SK-N-SH (cell line): ENCODE results near the gene MICU2. TPM values are rescaled to one million over a fixed set of nuclear protein-coding genes. Genes with fewer than 3 reads are reported as not detected.

Source experiments
- CTCF ChIA-PET: fragments of 300-600, 350-600 bp; formaldehyde crosslinking; extraction: SDS; loops from one replicate; lab custom pipeline; 2021; lab: Yijun Ruan, JAX
- POLR2A ChIA-PET: fragments of 350-600 bp; sonication (Branson Sonifier 250); formaldehyde crosslinking; extraction: SDS; loops from one replicate; lab custom pipeline; 2020; ENCODE audit warnings: antibody characterized with exemption, inconsistent platforms; lab: Yijun Ruan, JAX
- DNase-seq: peaks from one replicate; pipeline ENCODE4 v3.0.0; 2012
- H2AFZ ChIP-seq: fragments of 200-600 bp; sonication (generic); 2 replicates; pipeline ENCODE4 v1.8.1; 2016; ENCODE audit warnings: antibody characterized with exemption, mild to moderate bottlenecking, low read depth
- H3F3A ChIP-seq: fragments of 200-600 bp; sonication (generic); replicated peaks from 2 replicates; pipeline ENCODE3; 2016; ENCODE audit warnings: antibody characterized with exemption, mild to moderate bottlenecking; ENCODE audit not compliant: insufficient read depth
- H3K27ac ChIP-seq, 2 experiments: fragments of 200-500 bp in 1 of 2; fragments of 200-600 bp in 1 of 2; sonication (Bioruptor generic) in 1 of 2; sonication (generic), shearing (Covaris generic) in 1 of 2; 2 replicates each; pipeline versions ENCODE4 v1.5.1 to v1.6.1; 2014 to 2016; ENCODE audit warnings: low read depth in 2 of 2, inconsistent platforms in 1 of 2, low read length in 1 of 2, mild to moderate bottlenecking in 1 of 2, mixed read lengths in 1 of 2
- H3K27me3 ChIP-seq: fragments of 200-600 bp; sonication (generic), shearing (Covaris generic); 2 replicates; pipeline ENCODE4 v1.6.1; 2016; ENCODE audit warnings: mixed run types; ENCODE audit not compliant: insufficient read depth
- H3K36me3 ChIP-seq, 2 experiments: fragments of 200-500 bp in 1 of 2; fragments of 200-600 bp in 1 of 2; sonication (Bioruptor generic) in 1 of 2; sonication (generic) in 1 of 2; replicated peaks in 1 of 2; 2 replicates each; pipeline versions ENCODE3 to v1.5.1; 2014 to 2016; ENCODE audit warnings: low read length in 1 of 2, mild to moderate bottlenecking in 1 of 2; ENCODE audit not compliant: insufficient read depth in 2 of 2, control insufficient read depth in 1 of 2
- H3K4me1 ChIP-seq, 2 experiments: fragments of 200-500 bp in 1 of 2; fragments of 200-600 bp in 1 of 2; sonication (Bioruptor generic) in 1 of 2; sonication (generic), shearing (Covaris generic) in 1 of 2; 2 replicates each; pipeline versions ENCODE4 v1.5.1 to v1.6.1; 2014 to 2016; ENCODE audit warnings: low read depth in 1 of 2, low read length in 1 of 2, mixed run types in 1 of 2; ENCODE audit not compliant: insufficient read depth in 2 of 2, control insufficient read depth in 1 of 2
- H3K4me2 ChIP-seq: fragments of 200-600 bp; sonication (generic), shearing (Covaris generic); 2 replicates; pipeline ENCODE4 v1.6.1; 2017; ENCODE audit warnings: mixed run types
- H3K4me3 ChIP-seq, 2 experiments: fragments of 200-500 bp in 1 of 2; fragments of 200-600 bp in 1 of 2; sonication (Bioruptor generic) in 1 of 2; sonication (generic), shearing (Covaris generic) in 1 of 2; 2 replicates each; pipeline versions ENCODE4 v1.5.1 to v1.8.1; 2014 to 2016; ENCODE audit warnings: low read depth in 2 of 2, inconsistent platforms in 1 of 2, low read length in 1 of 2, mild to moderate bottlenecking in 1 of 2, mixed read lengths in 1 of 2, moderate library complexity in 1 of 2
- H3K79me2 ChIP-seq: fragments of 200-600 bp; sonication (generic); 2 replicates; pipeline ENCODE4 v1.8.1; 2017; ENCODE audit warnings: mild to moderate bottlenecking; ENCODE audit not compliant: insufficient read depth
- H3K9ac ChIP-seq: fragments of 200-600 bp; sonication (generic); 2 replicates; pipeline ENCODE4 v1.6.1; 2017; ENCODE audit warnings: mixed run types
- H3K9me2 ChIP-seq: fragments of 200-600 bp; sonication (generic); 2 replicates; pipeline ENCODE4 v1.6.1; 2017; ENCODE audit warnings: mixed run types
- H3K9me3 ChIP-seq: fragments of 200-600 bp; sonication (generic); 2 replicates; pipeline ENCODE4 v1.6.1; 2017; ENCODE audit warnings: mixed run types, mild to moderate bottlenecking, moderate library complexity
- H4K20me1 ChIP-seq: fragments of 200-600 bp; sonication (generic); 2 replicates; pipeline ENCODE4 v1.6.1; 2017; ENCODE audit warnings: mild to moderate bottlenecking, mixed run types; ENCODE audit not compliant: insufficient read depth
- CHD2 ChIP-seq: fragments of 150-350 bp; IDR thresholded peaks from 2 replicates; pipeline ENCODE4 v1.6.1; 2018; ENCODE audit warnings: low read length; ENCODE audit not compliant: partially characterized antibody
- CTCF ChIP-seq: fragments of 200-600 bp; sonication (generic); IDR thresholded peaks from 2 replicates; pipeline ENCODE4 v1.6.1; 2017; ENCODE audit warnings: antibody characterized with exemption, mild to moderate bottlenecking, moderate library complexity
- EP300 ChIP-seq, 2 experiments: IDR thresholded peaks; 2 replicates each; pipeline versions ENCODE4 v1.4.0 to v1.6.1; 2012; ENCODE audit warnings: borderline replicate concordance in 1 of 2, low read depth in 1 of 2, low read length in 1 of 2
- FOSL2 ChIP-seq: IDR thresholded peaks from 2 replicates; pipeline ENCODE4 v1.4.0; 2012; ENCODE audit warnings: low read depth, mild to moderate bottlenecking, moderate library complexity, borderline replicate concordance
- FOXJ3 ChIP-seq: sonication (generic); formaldehyde crosslinking; IDR thresholded peaks from 2 replicates; pipeline ENCODE4 v1.5.1; 2020; ENCODE audit warnings: mild to moderate bottlenecking, missing genetic modification reagents
- FOXM1 ChIP-seq: IDR thresholded peaks from 2 replicates; pipeline ENCODE4 v1.4.0; 2012; ENCODE audit warnings: low read depth, mild to moderate bottlenecking
- MEF2A ChIP-seq: IDR thresholded peaks from 2 replicates; pipeline ENCODE4 v1.4.0; 2012; ENCODE audit warnings: low read depth, borderline replicate concordance
- NRF1 ChIP-seq: IDR thresholded peaks from 2 replicates; pipeline ENCODE4 v1.6.1; 2012; ENCODE audit warnings: low read depth, mild to moderate bottlenecking, low read length
- PBX3 ChIP-seq: IDR thresholded peaks from 2 replicates; pipeline ENCODE4; 2012
- POLR2AphosphoS5 ChIP-seq: IDR thresholded peaks from 2 replicates; pipeline ENCODE4 v1.6.1; 2012; ENCODE audit warnings: low read depth, low read length
- RCOR1 ChIP-seq: fragments of 150-350 bp; IDR thresholded peaks from 2 replicates; pipeline ENCODE4 v1.6.1; 2017; ENCODE audit warnings: antibody characterized with exemption, low read length
- RFX5 ChIP-seq: IDR thresholded peaks from 2 replicates; pipeline ENCODE4 v1.6.1; 2012; ENCODE audit warnings: mild to moderate bottlenecking, improper control_type of control experiment, low read length
- SIN3A ChIP-seq: IDR thresholded peaks from 2 replicates; pipeline ENCODE4 v1.6.1; 2012; ENCODE audit warnings: low read depth, mild to moderate bottlenecking, low read length, moderate library complexity, borderline replicate concordance
- SMC3 ChIP-seq: IDR thresholded peaks from 2 replicates; pipeline ENCODE4 v1.6.1; 2012; ENCODE audit warnings: low read depth, low read length, improper control_type of control experiment
- TCF12 ChIP-seq: IDR thresholded peaks from 2 replicates; pipeline ENCODE4 v1.4.0; 2012
- TEAD4 ChIP-seq: IDR thresholded peaks from 2 replicates; pipeline ENCODE4 v1.4.0; 2012; ENCODE audit warnings: mild to moderate bottlenecking, borderline replicate concordance; ENCODE audit not compliant: insufficient read depth
- YY1 ChIP-seq: IDR thresholded peaks from 2 replicates; pipeline ENCODE4 v1.4.0; 2012; ENCODE audit warnings: low read depth, mild to moderate bottlenecking
- WGBS: methylation state at CpG from one replicate; pipeline ENCODE4 v1.1.6; 2017; ENCODE audit warnings: low lambda C conversion rate; 5-methylcytosine and 5-hydroxymethylcytosine counted together
- polyA plus RNA-seq, 3 experiments: library from polyadenylated mRNA; depleted of rRNA; stranded (reverse); fragments of >200 nt; gene quantifications; 2 replicates each; pipeline ENCODE4 v1.2.3, GENCODE V29; 2012
- TF ChIP-seq, protein P1 (sequence below): IDR thresholded peaks from 2 replicates; pipeline ENCODE4 v1.6.1; 2012; ENCODE audit warnings: mild to moderate bottlenecking, low read depth, low read length, moderate library complexity
- TF ChIP-seq, protein P2 (sequence below): IDR thresholded peaks from 2 replicates; pipeline ENCODE4 v1.4.0; 2012; ENCODE audit warnings: low read depth

The MICU2 gene
- polyA plus RNA-seq, 1 of the 3 experiments (the other 2 are of a cell fraction): 46.4 TPM

DNA sequence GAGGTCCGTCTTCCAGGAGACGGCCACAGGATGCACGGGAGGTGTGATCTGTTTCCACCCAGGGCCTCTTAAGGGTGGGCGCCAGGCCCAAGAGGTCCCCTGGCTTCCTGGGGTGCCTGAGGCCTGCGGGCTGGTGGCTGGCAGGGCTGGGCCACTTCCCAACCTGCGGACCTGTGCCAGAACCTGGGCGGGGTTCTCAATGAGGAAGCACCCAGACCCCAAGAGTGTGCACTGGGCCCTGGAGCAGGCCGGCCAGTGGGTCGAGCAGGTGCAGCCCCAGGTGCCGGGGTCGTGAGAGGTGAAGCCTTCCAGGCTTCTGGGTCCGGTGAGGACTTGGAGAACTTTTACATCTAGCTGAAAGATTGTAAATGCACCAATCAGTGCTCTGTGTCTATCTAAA lies 6.7 kb upstream of the MICU2 start:
- ChIA-PET POLR2A (no interaction called here), CTCF (interaction anchor here (1.4 kb wide), 1 partner anchor 28 kb away, joined by 3 read pairs; no protein-coding TSS in a partner anchor)
- no peaks in the 10 kb centered on the region for H3K79me2 ChIP-seq

GRCh38 chr13:21608961-21609360 lies 5.0 kb upstream of the MICU2 start:
- H3K79me2 ChIP-seq: no peaks in the 10 kb centered on the region

More for the DNA sequence above, 6.7 kb upstream of the MICU2 start:
- Histone ChIP-seq H3K4me3 (no peak overlapping the region), H3K27me3 (no peaks in the 10 kb centered on the region; the same call in 1 of the 2 replicates), H4K20me1 (no peaks in the 10 kb centered on the region), H3K27ac (no peak overlapping the region), H3K9me2 (no peaks in the 10 kb centered on the region), H3F3A (no peaks in the 10 kb centered on the region), H3K4me2 (no peak overlapping the region)
- DNase-seq: no peak
- TF ChIP-seq NRF1 (no peak), FOSL2 (no peak), TEAD4 (no peak), TCF12 (no peak), CHD2 (no peak), RCOR1 (no peak), EP300 (IDR thresholded peaks at IDR 0.05; ENCODE audit: borderline replicate concordance in 1 of 2, low read depth in 1 of 2, low read length in 1 of 2) (no peak), RFX5 (no peak)
- TF ChIP-seq, protein P1, sequence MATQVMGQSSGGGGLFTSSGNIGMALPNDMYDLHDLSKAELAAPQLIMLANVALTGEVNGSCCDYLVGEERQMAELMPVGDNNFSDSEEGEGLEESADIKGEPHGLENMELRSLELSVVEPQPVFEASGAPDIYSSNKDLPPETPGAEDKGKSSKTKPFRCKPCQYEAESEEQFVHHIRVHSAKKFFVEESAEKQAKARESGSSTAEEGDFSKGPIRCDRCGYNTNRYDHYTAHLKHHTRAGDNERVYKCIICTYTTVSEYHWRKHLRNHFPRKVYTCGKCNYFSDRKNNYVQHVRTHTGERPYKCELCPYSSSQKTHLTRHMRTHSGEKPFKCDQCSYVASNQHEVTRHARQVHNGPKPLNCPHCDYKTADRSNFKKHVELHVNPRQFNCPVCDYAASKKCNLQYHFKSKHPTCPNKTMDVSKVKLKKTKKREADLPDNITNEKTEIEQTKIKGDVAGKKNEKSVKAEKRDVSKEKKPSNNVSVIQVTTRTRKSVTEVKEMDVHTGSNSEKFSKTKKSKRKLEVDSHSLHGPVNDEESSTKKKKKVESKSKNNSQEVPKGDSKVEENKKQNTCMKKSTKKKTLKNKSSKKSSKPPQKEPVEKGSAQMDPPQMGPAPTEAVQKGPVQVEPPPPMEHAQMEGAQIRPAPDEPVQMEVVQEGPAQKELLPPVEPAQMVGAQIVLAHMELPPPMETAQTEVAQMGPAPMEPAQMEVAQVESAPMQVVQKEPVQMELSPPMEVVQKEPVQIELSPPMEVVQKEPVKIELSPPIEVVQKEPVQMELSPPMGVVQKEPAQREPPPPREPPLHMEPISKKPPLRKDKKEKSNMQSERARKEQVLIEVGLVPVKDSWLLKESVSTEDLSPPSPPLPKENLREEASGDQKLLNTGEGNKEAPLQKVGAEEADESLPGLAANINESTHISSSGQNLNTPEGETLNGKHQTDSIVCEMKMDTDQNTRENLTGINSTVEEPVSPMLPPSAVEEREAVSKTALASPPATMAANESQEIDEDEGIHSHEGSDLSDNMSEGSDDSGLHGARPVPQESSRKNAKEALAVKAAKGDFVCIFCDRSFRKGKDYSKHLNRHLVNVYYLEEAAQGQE: no peak
- TF ChIP-seq, all 33 proteins: peak for 0
- H3K36me3 ChIP-seq: no peaks in the 10 kb centered on the region
- no peak overlapping the region for H2AFZ ChIP-seq
- H3K9me3 ChIP-seq: no peaks in the 10 kb centered on the region
- WGBS: 57% methylated on average over 3 of the region's 12 CpGs
- H3K9ac ChIP-seq: no peak overlapping the region
- peaks cover 0 to 4% of the 10 kb centered on the region in 2 experiments; a peak in 1 of 4 replicates for H3K4me1 ChIP-seq

More at GRCh38 chr13:21608961-21609360, 5.0 kb upstream of the MICU2 start:
- Histone ChIP-seq H3K9me3 (no peaks in the 10 kb centered on the region), H3K4me1 (peaks cover 0 to 4% of the 10 kb centered on the region in 2 experiments; a peak in 2 of 4 replicates), H3K27me3 (no peaks in the 10 kb centered on the region; the same call in 1 of the 2 replicates), H3K4me3 (no peak overlapping the region), H3K27ac (no peak overlapping the region), H2AFZ (no peak overlapping the region), H3K9ac (no peak overlapping the region), H3F3A (no peaks in the 10 kb centered on the region), H3K36me3 (no peaks in the 10 kb centered on the region), H4K20me1 (no peaks in the 10 kb centered on the region), H3K4me2 (no peak overlapping the region), H3K9me2 (no peaks in the 10 kb centered on the region)
- POLR2A ChIA-PET: no interaction called here
- TF ChIP-seq YY1 (no peak), SIN3A (no peak), FOXJ3 (no peak), PBX3 (no peak), FOXM1 (no peak), POLR2AphosphoS5 (no peak), MEF2A (no peak), RCOR1 (no peak), CTCF (no peak), SMC3 (no peak)
- TF ChIP-seq, protein P2, sequence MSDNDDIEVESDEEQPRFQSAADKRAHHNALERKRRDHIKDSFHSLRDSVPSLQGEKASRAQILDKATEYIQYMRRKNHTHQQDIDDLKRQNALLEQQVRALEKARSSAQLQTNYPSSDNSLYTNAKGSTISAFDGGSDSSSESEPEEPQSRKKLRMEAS: no peak
- WGBS: 25% methylated on average over 4 of the region's 4 CpGs
- no peak for DNase-seq
- CTCF ChIA-PET: interaction anchor here (1.8 kb wide), 1 partner anchor 11 kb away, joined by 3 read pairs; no protein-coding TSS in a partner anchor
